Stimulated activated CD4-positive, alpha-beta T cell treated with anti-CD3 and anti-CD28 coated beads, TNF-alpha, amount 100 ng/mL, for 48 hours (primary cell): ENCODE results near the gene NELL1.
"Not testable (repeated sequence)": the region's sequence is repeated elsewhere in the genome, so short reads cannot be mapped to it uniquely, and the experiment has no call there.

Experiments used
- DNase-seq, 3 donors: peaks; one replicate each; pipeline ENCODE4 v3.0.0-alpha.2; 2020; ENCODE audit warnings: low read depth in 3 of 3

NELL1 gene

GRCh38 chr11:21198498-21198897, 529.1 kb downstream of the NELL1 start:
- no peak for DNase-seq

DNA sequence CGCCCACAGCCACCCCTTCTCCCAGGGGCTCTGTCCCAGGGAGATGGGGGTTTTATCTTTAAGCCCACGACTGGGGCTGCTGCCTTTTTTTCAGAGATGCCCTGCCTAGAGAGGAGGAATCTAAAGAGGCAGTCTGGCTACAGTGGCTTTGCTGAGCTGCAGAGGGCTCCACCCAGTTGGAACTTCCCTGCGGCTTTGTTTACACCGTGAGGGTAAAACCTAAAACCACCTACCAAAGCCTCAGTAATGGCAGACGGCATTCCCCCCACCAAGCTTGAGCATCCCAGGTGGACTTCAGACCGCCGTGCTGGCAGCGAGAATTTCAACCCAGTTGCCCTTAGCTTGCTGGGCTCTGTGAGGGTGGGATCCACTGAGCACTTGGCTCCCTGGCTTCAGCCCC, 535.8 kb downstream of the NELL1 start:
- DNase-seq: no peak

DNA sequence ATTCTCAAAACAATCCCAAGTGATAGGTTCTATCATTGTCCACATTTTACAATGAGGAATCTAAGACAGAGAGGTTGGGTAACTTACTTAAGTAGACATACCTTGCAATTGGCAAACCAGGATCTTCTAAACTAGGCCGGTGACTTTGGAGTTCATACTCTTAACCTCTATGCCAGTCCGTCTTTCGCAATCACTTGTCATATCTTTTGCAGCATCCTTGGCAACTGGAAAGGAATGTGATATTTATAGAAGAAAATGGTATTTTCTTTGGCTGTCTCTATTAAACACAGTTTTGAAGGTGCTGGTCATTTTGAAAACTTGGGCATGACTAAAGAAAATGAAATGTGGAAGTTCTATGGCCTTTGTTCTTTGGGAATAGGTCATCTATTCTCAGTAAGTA, 556.5 kb downstream of the NELL1 start:
- no peak for DNase-seq

- no peak for DNase-seq
These were observed 559.8 kb downstream of the NELL1 start for GRCh38 chr11:21229224-21229623.

- DNase-seq: no peak
These were observed 580.8 kb downstream of the NELL1 start for GRCh38 chr11:21250196-21250595.

- no peak for DNase-seq
These were observed 584.7 kb downstream of the NELL1 start for GRCh38 chr11:21254055-21254454.

- DNase-seq: no peak
These were observed 585.4 kb downstream of the NELL1 start for GRCh38 chr11:21254790-21255189.

GRCh38 chr11:21257461-21257860, 588.1 kb downstream of the NELL1 start:
- DNase-seq: no peak

DNA sequence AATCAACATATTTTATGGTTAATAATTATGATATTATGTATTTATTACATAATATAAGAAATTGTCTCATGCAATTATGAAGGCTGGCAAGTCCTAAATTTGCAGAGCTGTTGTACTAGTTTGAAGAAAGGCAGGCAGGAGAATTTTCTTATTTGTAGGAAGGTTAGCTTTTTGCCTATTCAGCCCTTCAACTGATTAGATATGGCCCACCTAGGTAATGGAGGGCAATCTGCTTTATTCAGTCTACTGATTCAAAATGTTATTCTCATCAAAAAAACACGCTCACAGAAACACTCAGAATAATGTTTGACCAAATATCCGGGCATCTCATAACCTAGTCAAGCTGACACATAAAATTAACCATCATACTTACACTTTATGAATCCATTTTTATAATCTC, 589.0 kb downstream of the NELL1 start:
- DNase-seq: no peak

GRCh38 chr11:21260101-21260500, 590.7 kb downstream of the NELL1 start:
- no peak for DNase-seq

DNA sequence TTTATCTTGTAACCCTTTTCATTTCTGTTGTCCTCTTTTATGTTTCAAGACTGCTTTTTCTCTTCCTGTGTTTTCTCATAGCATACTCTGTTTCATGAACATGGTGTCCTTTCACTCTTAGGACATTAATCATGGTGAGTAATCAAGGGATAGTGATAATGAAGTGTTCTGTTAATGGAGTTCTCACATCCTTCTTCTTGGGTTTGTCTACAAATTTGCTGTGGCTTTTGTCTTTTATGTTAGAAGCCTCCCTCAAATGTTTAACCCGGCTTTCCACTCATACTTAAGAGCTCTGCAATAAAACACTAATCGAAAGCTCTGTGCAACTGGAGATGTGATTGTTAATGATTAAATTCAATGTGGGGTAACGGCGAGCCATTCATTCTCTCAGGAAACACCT, 593.6 kb downstream of the NELL1 start:
- DNase-seq: no peak

GRCh38 chr11:21264125-21264524, 594.7 kb downstream of the NELL1 start:
- DNase-seq: no peak

DNA sequence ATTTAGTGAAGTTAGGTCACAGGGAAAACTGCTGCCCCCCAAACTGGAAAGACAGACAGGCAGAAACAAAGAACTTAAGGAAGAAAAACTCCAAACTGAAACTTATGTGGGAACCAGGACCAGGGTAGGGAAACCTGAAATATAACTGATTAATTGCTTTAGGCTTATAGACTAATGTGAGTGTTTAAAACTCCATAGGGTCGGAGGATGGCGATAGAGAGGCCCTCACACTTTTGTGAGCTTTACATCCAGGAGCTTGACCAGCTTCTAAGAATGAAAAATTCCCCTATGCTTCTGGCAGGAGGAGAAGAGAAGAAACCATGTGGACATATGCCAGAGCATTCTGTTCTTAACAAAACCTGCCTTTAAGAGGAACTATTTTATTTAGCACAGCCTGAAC, 598.6 kb downstream of the NELL1 start:
- no peak for DNase-seq

DNA sequence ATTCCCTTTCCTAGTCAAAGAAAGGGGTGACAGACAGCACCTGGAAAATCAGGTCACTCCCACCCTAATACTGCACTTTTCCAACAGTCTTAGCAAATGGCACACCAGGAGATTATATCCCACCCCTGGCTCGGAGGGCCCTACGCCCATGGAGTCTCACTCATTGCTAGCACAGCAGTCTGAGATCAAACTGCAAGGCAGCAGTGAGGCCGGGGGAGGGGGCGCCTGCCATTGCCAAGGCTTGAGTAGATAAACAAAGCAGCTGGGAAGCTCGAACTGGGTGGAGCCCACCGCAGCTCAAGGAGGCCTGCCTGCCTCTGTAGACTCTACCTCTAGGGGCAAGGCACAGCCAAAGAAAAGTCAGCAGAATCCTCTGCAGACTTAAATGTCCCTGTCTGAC, 602.8 kb downstream of the NELL1 start:
- DNase-seq: not testable (repeated sequence)

GRCh38 chr11:21278840-21279239, 609.5 kb downstream of the NELL1 start:
- no peak for DNase-seq

GRCh38 chr11:21285104-21285503, 615.7 kb downstream of the NELL1 start:
- no peak for DNase-seq

GRCh38 chr11:21289686-21290085, 620.3 kb downstream of the NELL1 start:
- no peak for DNase-seq

GRCh38 chr11:21295508-21295907, 626.1 kb downstream of the NELL1 start:
- DNase-seq: no peak

DNA sequence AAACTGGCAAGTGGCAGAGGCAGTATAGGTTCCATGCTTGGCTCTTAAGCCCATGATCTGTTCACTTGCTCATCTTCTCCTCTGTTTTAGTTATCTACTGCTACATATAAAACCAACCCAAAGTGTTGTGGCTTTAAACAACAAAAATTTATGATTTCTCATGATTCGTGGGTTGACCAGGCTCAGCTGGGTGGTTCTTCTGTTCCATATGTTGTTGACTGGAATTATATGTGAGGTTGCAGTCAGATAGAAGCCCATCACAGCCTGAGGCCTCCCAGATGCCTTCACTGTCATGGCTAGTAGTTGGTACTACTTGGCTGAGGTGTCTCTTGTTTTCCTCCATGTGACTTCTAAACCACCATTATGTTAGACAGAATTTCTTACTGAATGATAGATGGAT, 632.6 kb downstream of the NELL1 start:
- DNase-seq: no peak

DNA sequence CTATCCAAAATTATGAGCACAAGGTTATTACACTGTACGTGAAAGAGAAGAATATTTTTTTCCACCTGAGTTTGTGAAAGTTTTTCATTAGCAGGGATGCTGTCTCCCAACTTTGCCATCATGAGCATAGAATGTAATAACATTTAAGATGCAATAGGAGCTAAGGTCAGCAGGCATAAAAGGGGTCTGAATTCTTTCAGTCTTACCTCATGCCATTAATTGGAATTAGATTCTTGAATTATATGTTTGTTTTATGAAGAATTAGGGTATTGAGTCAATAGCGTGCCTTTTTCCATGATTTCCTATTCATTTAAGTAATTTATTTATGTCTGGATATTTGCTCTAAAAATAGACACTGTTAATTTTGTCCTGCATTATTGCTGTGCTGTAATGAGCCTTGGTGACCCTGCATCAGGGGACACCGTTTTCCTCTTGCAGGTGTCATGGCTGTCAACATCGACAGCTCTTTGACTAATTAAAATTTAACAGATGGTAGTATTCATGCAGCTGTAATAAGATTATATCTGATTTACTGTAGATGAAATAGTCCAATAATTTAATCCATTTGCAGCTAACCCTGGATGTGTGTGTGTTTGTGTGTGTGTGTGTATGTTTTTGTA, 637.5 kb downstream of the NELL1 start:
- DNase-seq: no peak

- DNase-seq: no peak
These were observed 638.5 kb downstream of the NELL1 start for GRCh38 chr11:21307874-21308273.

- DNase-seq: no peak
These were observed 647.2 kb downstream of the NELL1 start for GRCh38 chr11:21316591-21316990.

GRCh38 chr11:21321072-21321471, 651.7 kb downstream of the NELL1 start:
- DNase-seq: no peak

GRCh38 chr11:21321530-21321929, 652.1 kb downstream of the NELL1 start:
- DNase-seq: no peak
